MCF 10A (cell line): ENCODE measurements around the gene AK5. TPM values are rescaled to one million over a fixed set of nuclear protein-coding genes. Genes with fewer than 3 reads are reported as not detected.

Experiments used
- BruUV-seq: library from RNA; stranded (reverse); fragments of 400-500 nt; replicated peaks from 2 replicates; lab custom pipeline; 2021; lab: Mats Ljungman, UMichigan
- CTCF ChIA-PET: fragments of 300-600 bp; sonication (Branson Sonifier 250); formaldehyde crosslinking; extraction: SDS; loops from one replicate; lab custom pipeline; 2021; ENCODE audit warnings: antibody characterized with exemption, inconsistent platforms; lab: Yijun Ruan, JAX
- POLR2A ChIA-PET: fragments of 300-600, 350-650 bp; sonication (Branson Sonifier 250); formaldehyde crosslinking; extraction: SDS; loops from one replicate; lab custom pipeline; 2020; ENCODE audit warnings: antibody characterized with exemption, inconsistent platforms; lab: Yijun Ruan, JAX
- DNase-seq: peaks from one replicate; pipeline ENCODE4 v3.0.0-alpha.2; 2018; ENCODE audit not compliant: unreplicated experiment
- H3K27ac Mint-ChIP-seq: one replicate; pipeline ENCODE4 v1.8.0; 2022; ENCODE audit warnings: mild to moderate bottlenecking, low read depth, mixed read lengths; ENCODE audit not compliant: unreplicated experiment
- H3K27me3 Mint-ChIP-seq: one replicate; pipeline ENCODE4 v1.8.0; 2022; ENCODE audit warnings: mixed read lengths; ENCODE audit not compliant: insufficient read depth, unreplicated experiment
- H3K36me3 Mint-ChIP-seq: one replicate; pipeline ENCODE4 v1.8.0; 2022; ENCODE audit warnings: mild to moderate bottlenecking, moderate library complexity, mixed read lengths; ENCODE audit not compliant: insufficient read depth, unreplicated experiment
- H3K4me1 Mint-ChIP-seq: one replicate; pipeline ENCODE4 v1.8.0; 2022; ENCODE audit warnings: mixed read lengths; ENCODE audit not compliant: insufficient read depth, unreplicated experiment
- H3K4me3 Mint-ChIP-seq: one replicate; pipeline ENCODE4 v1.8.0; 2022; ENCODE audit warnings: mild to moderate bottlenecking, moderate library complexity, mixed read lengths; ENCODE audit not compliant: unreplicated experiment
- H3K9me3 Mint-ChIP-seq: one replicate; pipeline ENCODE4 v1.8.0; 2022; ENCODE audit warnings: mixed read lengths; ENCODE audit not compliant: unreplicated experiment
- intact Hi-C: fragments of 100-400 bp; cut with micrococcal nuclease; formaldehyde crosslinking; loops from 2 replicates; pipeline ENCODE4 v1.14.1; 2022
- total RNA-seq: library from RNA; stranded (reverse); gene quantifications from 2 replicates; pipeline ENCODE4 v1.2.3, GENCODE V29; 2022
- TF ChIP-seq, protein P1 (sequence below): fragments of 200-600 bp; IDR thresholded peaks from one replicate; pipeline ENCODE4 v1.8.0; 2022; ENCODE audit warnings: antibody characterized with exemption, mild to moderate bottlenecking; ENCODE audit not compliant: unreplicated experiment

Gene AK5
- total RNA-seq, 1 experiment from 2014 or later = not detected

GRCh38 chr1:77484334-77484733, 202.5 kb downstream of the AK5 start:
- no peak for DNase-seq
- no peak overlapping the region for H3K4me3 Mint-ChIP-seq
- no TSS peak for BruUV-seq
- H3K9me3 Mint-ChIP-seq = no peaks in the 10 kb centered on the region
- TF ChIP-seq, protein P1, sequence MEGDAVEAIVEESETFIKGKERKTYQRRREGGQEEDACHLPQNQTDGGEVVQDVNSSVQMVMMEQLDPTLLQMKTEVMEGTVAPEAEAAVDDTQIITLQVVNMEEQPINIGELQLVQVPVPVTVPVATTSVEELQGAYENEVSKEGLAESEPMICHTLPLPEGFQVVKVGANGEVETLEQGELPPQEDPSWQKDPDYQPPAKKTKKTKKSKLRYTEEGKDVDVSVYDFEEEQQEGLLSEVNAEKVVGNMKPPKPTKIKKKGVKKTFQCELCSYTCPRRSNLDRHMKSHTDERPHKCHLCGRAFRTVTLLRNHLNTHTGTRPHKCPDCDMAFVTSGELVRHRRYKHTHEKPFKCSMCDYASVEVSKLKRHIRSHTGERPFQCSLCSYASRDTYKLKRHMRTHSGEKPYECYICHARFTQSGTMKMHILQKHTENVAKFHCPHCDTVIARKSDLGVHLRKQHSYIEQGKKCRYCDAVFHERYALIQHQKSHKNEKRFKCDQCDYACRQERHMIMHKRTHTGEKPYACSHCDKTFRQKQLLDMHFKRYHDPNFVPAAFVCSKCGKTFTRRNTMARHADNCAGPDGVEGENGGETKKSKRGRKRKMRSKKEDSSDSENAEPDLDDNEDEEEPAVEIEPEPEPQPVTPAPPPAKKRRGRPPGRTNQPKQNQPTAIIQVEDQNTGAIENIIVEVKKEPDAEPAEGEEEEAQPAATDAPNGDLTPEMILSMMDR = no peak
- H3K36me3 Mint-ChIP-seq = no peaks in the 10 kb centered on the region
- ChIA-PET CTCF (interaction anchor here (1.2 kb wide), 1 partner anchor 22 kb away, joined by 3 read pairs; no protein-coding TSS in a partner anchor), POLR2A (no interaction called here)
- no peak overlapping the region for H3K27ac Mint-ChIP-seq
- H3K27me3 Mint-ChIP-seq = no peaks in the 10 kb centered on the region
- no peaks in the 10 kb centered on the region for H3K4me1 Mint-ChIP-seq
- intact Hi-C loops = no loop called here

DNA sequence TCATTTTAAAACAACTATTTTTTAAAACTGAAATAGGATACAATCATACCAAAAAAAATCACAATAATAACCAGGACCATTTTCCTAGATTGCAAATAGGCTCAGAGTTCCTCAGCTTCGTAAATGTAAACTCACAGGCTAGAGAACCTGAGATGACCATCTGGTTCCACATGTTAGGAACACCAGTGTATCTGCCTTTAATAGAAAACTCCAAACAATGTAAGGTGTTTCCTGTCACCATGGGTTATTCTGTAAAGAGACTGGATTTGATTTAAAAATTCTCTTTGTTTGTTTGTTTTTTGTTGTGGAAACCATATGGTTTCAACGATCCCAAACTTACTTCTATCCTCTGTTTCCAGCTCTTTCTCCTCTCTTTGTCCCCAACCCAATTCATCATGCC, 203.1 kb downstream of the AK5 start:
- H3K4me3 Mint-ChIP-seq = no peak overlapping the region
- no peaks in the 10 kb centered on the region for H3K9me3 Mint-ChIP-seq
- TF ChIP-seq, protein P1 = no peak
- no peak for DNase-seq
- no peak overlapping the region for H3K27ac Mint-ChIP-seq
- no TSS peak for BruUV-seq
- H3K4me1 Mint-ChIP-seq = no peaks in the 10 kb centered on the region
- no peaks in the 10 kb centered on the region for H3K36me3 Mint-ChIP-seq
- no peaks in the 10 kb centered on the region for H3K27me3 Mint-ChIP-seq
- POLR2A ChIA-PET = no interaction called here
- intact Hi-C loops = no loop called here
- CTCF ChIA-PET = interaction anchor here (0.5 to 1.2 kb wide), 2 partner anchors 21 to 265 kb away, joined by 3 read pairs; no protein-coding TSS in a partner anchor

GRCh38 chr1:77487631-77488030, 205.8 kb downstream of the AK5 start:
- intact Hi-C loops = no loop called here
- no peaks in the 10 kb centered on the region for H3K9me3 Mint-ChIP-seq
- TF ChIP-seq, protein P1 = no peak
- H3K27ac Mint-ChIP-seq = no peak overlapping the region
- BruUV-seq = no TSS peak
- no peak for DNase-seq
- CTCF ChIA-PET = interaction anchor here (1.1 to 1.9 kb wide), 2 partner anchors 10 to 49 kb away, joined by 3 to 6 read pairs; no protein-coding TSS in a partner anchor
- no peaks in the 10 kb centered on the region for H3K27me3 Mint-ChIP-seq
- no peaks in the 10 kb centered on the region for H3K4me1 Mint-ChIP-seq
- no peak overlapping the region for H3K4me3 Mint-ChIP-seq
- POLR2A ChIA-PET = no interaction called here
- H3K36me3 Mint-ChIP-seq = no peaks in the 10 kb centered on the region

- TF ChIP-seq, protein P1 = no peak
- H3K4me3 Mint-ChIP-seq = no peak overlapping the region
- H3K9me3 Mint-ChIP-seq = no peaks in the 10 kb centered on the region
- H3K27ac Mint-ChIP-seq = no peak overlapping the region
- ChIA-PET POLR2A (interaction anchor here (0.6 kb wide), 1 partner anchor 494 kb away, joined by 3 read pairs; no protein-coding TSS in a partner anchor), CTCF (interaction anchor here (1.5 kb wide), 1 partner anchor 43 kb away, joined by 10 read pairs; no protein-coding TSS in a partner anchor)
- DNase-seq = no peak
- intact Hi-C loops = no loop called here
- no peaks in the 10 kb centered on the region for H3K27me3 Mint-ChIP-seq
- H3K36me3 Mint-ChIP-seq = peaks cover 6% of the 10 kb centered on the region
- H3K4me1 Mint-ChIP-seq = no peaks in the 10 kb centered on the region
- no TSS peak for BruUV-seq
These were observed 208.1 kb downstream of the AK5 start for GRCh38 chr1:77489910-77490309.
